H1 (cell line): ENCODE measurements around the gene CHRM4. TPM values are rescaled to one million over a fixed set of nuclear protein-coding genes. Genes with fewer than 3 reads are reported as not detected.
A peak's percentile ranks its signal among the peaks of the same experiment; 100 is the strongest.

ENCODE experiments used
- CTCF ChIA-PET: fragments of 300-600 bp; sonication (Branson Sonifier 250); formaldehyde crosslinking; loops from one replicate; lab custom pipeline; 2021; ENCODE audit not compliant: partially characterized antibody; lab: Charles Lee
- POLR2A ChIA-PET: fragments of 300-600 bp; sonication (Branson Sonifier 250); formaldehyde crosslinking; loops from one replicate; lab custom pipeline; 2021; ENCODE audit warnings: inconsistent platforms; ENCODE audit not compliant: partially characterized antibody; lab: Charles Lee
- DNase-seq, 2 experiments: peaks; one replicate each; pipeline versions ENCODE4 v3.0.0 to v3.0.0-alpha.2; 2010 to 2022; ENCODE audit warnings: low spot score in 2 of 2, low read depth in 1 of 2, mixed read lengths in 1 of 2
- FAIRE-seq: peaks from 2 replicates; lab custom pipeline; 2011; peaks lifted over from hg19 to GRCh38; lab: Jason Lieb, UNC
- H2AFZ ChIP-seq: 2 replicates; pipeline ENCODE4 v1.8.1; 2012; ENCODE audit warnings: low read length, inconsistent platforms
- H2AK5ac ChIP-seq: 2 replicates; pipeline ENCODE4 v1.6.1; 2013; ENCODE audit warnings: low read depth, low read length
- H2BK120ac ChIP-seq: replicated peaks from 2 replicates; pipeline ENCODE3; 2013; ENCODE audit warnings: low read depth, low read length, inconsistent platforms
- H2BK12ac ChIP-seq: 2 replicates; pipeline ENCODE4 v1.6.1; 2013; ENCODE audit warnings: low read depth, low read length
- H2BK15ac ChIP-seq: 2 replicates; pipeline ENCODE4 v1.6.1; 2013; ENCODE audit warnings: low read length
- H2BK20ac ChIP-seq: 2 replicates; pipeline ENCODE4 v1.6.1; 2013; ENCODE audit warnings: low read length
- H2BK5ac ChIP-seq: 2 replicates; pipeline ENCODE4 v1.6.1; 2013; ENCODE audit warnings: low read depth, low read length
- H3K14ac ChIP-seq: 2 replicates; pipeline ENCODE4 v1.6.1; 2013; ENCODE audit warnings: inconsistent platforms; ENCODE audit not compliant: insufficient read length
- H3K18ac ChIP-seq: 2 replicates; pipeline ENCODE4 v1.6.1; 2013; ENCODE audit warnings: low read length; ENCODE audit errors: extremely low read depth
- H3K23ac ChIP-seq: 2 replicates; pipeline ENCODE4 v1.6.1; 2013; ENCODE audit warnings: inconsistent platforms; ENCODE audit not compliant: insufficient read length
- H3K23me2 ChIP-seq: 2 replicates; pipeline ENCODE4 v1.6.1; 2013; ENCODE audit warnings: low read depth, low read length
- H3K27ac ChIP-seq: 2 replicates; pipeline ENCODE4 v1.6.1; 2011; ENCODE audit warnings: low read depth, low read length, inconsistent platforms
- H3K27me3 ChIP-seq, 4 experiments: replicated peaks in 1 of 4; 1 replicate in 1 of 4; 2 replicates in 3 of 4; pipeline versions ENCODE4 v1.6.1 to v1.8.1; 2011 to 2013; ENCODE audit warnings: low read length in 3 of 4, mild to moderate bottlenecking in 3 of 4, inconsistent platforms in 2 of 4, mixed read lengths in 2 of 4, moderate library complexity in 1 of 4; ENCODE audit not compliant: control insufficient read depth in 3 of 4, insufficient read depth in 3 of 4; ENCODE audit errors: extremely low read depth in 1 of 4
- H3K36me3 ChIP-seq, 4 experiments: 2 replicates each; pipeline versions ENCODE4 v1.6.1 to v1.8.1; 2011 to 2013; ENCODE audit warnings: mild to moderate bottlenecking in 4 of 4, low read length in 3 of 4, moderate library complexity in 2 of 4, control low read depth in 1 of 4, inconsistent platforms in 1 of 4; ENCODE audit not compliant: insufficient read depth in 4 of 4, control insufficient read depth in 2 of 4
- H3K4ac ChIP-seq: replicated peaks from 2 replicates; pipeline ENCODE3; 2013; ENCODE audit warnings: low read length, low read depth, mixed read lengths, inconsistent platforms; ENCODE audit not compliant: insufficient read length
- H3K4me1 ChIP-seq, 4 experiments: replicated peaks in 1 of 4; 1 replicate in 1 of 4; 2 replicates in 3 of 4; pipeline versions ENCODE4 v1.6.1 to v1.8.1; 2011 to 2013; ENCODE audit warnings: low read length in 3 of 4, inconsistent platforms in 2 of 4, mixed read lengths in 1 of 4; ENCODE audit not compliant: insufficient read depth in 4 of 4, control insufficient read depth in 3 of 4
- H3K4me2 ChIP-seq, 2 experiments: 2 replicates each; pipeline versions ENCODE4 v1.6.1 to v1.8.1; 2011 to 2013; ENCODE audit warnings: low read depth in 2 of 2, low read length in 2 of 2, control low read depth in 1 of 2, inconsistent platforms in 1 of 2, mild to moderate bottlenecking in 1 of 2; ENCODE audit not compliant: insufficient read depth in 1 of 2
- H3K4me3 ChIP-seq, 4 experiments: fragments of 200-600, 300-600 bp in 1 of 4; sonication (generic), shearing (Covaris generic), sonication (Bioruptor Twin) in 1 of 4; 2 replicates each; pipeline versions ENCODE4 v1.5.1 to v1.8.1; 2011 to 2016; ENCODE audit warnings: low read length in 4 of 4, low read depth in 3 of 4, control low read depth in 2 of 4, inconsistent platforms in 2 of 4, mild to moderate bottlenecking in 2 of 4, mixed read lengths in 1 of 4, moderate library complexity in 1 of 4; ENCODE audit not compliant: insufficient read depth in 2 of 4; ENCODE audit errors: extremely low read depth in 1 of 4
- H3K56ac ChIP-seq: replicated peaks from 2 replicates; pipeline ENCODE3; 2013; ENCODE audit warnings: low read depth, mild to moderate bottlenecking, mixed read lengths, low read length, inconsistent platforms; ENCODE audit not compliant: insufficient read length
- H3K79me1 ChIP-seq: 2 replicates; pipeline ENCODE4 v1.6.1; 2013; ENCODE audit warnings: low read depth, low read length, control low read depth
- H3K79me2 ChIP-seq, 2 experiments: 2 replicates each; pipeline versions ENCODE4 v1.6.1 to v1.8.1; 2012 to 2013; ENCODE audit warnings: low read length in 2 of 2, mild to moderate bottlenecking in 2 of 2, inconsistent platforms in 1 of 2; ENCODE audit not compliant: insufficient read depth in 2 of 2, control insufficient read depth in 1 of 2
- H3K9ac ChIP-seq, 4 experiments: replicated peaks in 1 of 4; 1 replicate in 1 of 4; 2 replicates in 3 of 4; pipeline versions ENCODE4 v1.6.1 to v1.8.1; 2011 to 2013; ENCODE audit warnings: low read depth in 3 of 4, low read length in 3 of 4, control low read depth in 2 of 4, mild to moderate bottlenecking in 2 of 4, moderate library complexity in 2 of 4, inconsistent platforms in 1 of 4; ENCODE audit errors: extremely low read depth in 1 of 4
- H3K9me3 ChIP-seq, 2 experiments: 2 replicates each; pipeline versions ENCODE4 v1.6.1 to v1.8.1; 2012 to 2013; ENCODE audit warnings: mild to moderate bottlenecking in 2 of 2, moderate library complexity in 2 of 2, control low read depth in 1 of 2, inconsistent platforms in 1 of 2, low read depth in 1 of 2, low read length in 1 of 2, mixed read lengths in 1 of 2; ENCODE audit not compliant: insufficient read depth in 2 of 2
- H4K20me1 ChIP-seq, 2 experiments: replicated peaks in 1 of 2; 2 replicates each; pipeline versions ENCODE3 to v1.8.1; 2011 to 2013; ENCODE audit warnings: inconsistent platforms in 2 of 2, low read length in 2 of 2, mild to moderate bottlenecking in 1 of 2; ENCODE audit not compliant: insufficient read depth in 2 of 2, control insufficient read depth in 1 of 2
- H4K5ac ChIP-seq: 2 replicates; pipeline ENCODE4 v1.6.1; 2013; ENCODE audit warnings: low read length, low read depth, mixed read lengths, inconsistent platforms; ENCODE audit not compliant: insufficient read length
- H4K8ac ChIP-seq: 2 replicates; pipeline ENCODE4 v1.8.0; 2013; ENCODE audit warnings: mild to moderate bottlenecking, moderate library complexity, low read length, inconsistent platforms; ENCODE audit not compliant: insufficient read depth; ENCODE audit errors: extremely low read depth
- H4K91ac ChIP-seq: replicated peaks from 2 replicates; pipeline ENCODE3; 2013; ENCODE audit warnings: low read length, mixed read lengths, inconsistent platforms; ENCODE audit not compliant: insufficient read length
- ATF2 ChIP-seq: IDR thresholded peaks from 2 replicates; pipeline ENCODE4 v1.6.1; 2012; ENCODE audit warnings: low read length, inconsistent platforms
- BCL11A ChIP-seq, 2 experiments: IDR thresholded peaks; one replicate each; pipeline ENCODE4 v1.6.1; 2011; ENCODE audit warnings: low read depth in 2 of 2, low read length in 2 of 2, mild to moderate bottlenecking in 2 of 2
- CHD2 ChIP-seq: IDR thresholded peaks from 2 replicates; pipeline ENCODE4 v1.6.1; 2012; ENCODE audit warnings: low read length, improper control_type of control experiment
- EP300 ChIP-seq, 2 experiments: IDR thresholded peaks; 1 replicate in 1 of 2; 2 replicates in 1 of 2; pipeline ENCODE4 v1.6.1; 2011 to 2012; ENCODE audit warnings: low read depth in 2 of 2, low read length in 2 of 2, mild to moderate bottlenecking in 2 of 2, borderline replicate concordance in 1 of 2, inconsistent platforms in 1 of 2, moderate library complexity in 1 of 2
- POLR2AphosphoS5 ChIP-seq: IDR thresholded peaks from 2 replicates; pipeline ENCODE4 v1.6.1; 2011; ENCODE audit warnings: low read depth, low read length
- SAP30 ChIP-seq: fragments of 300-600 bp; sonication (generic); IDR thresholded peaks from 2 replicates; pipeline ENCODE4 v1.7.1; 2012; ENCODE audit warnings: low read length, moderate library complexity, mild to moderate bottlenecking, inconsistent platforms; ENCODE audit not compliant: insufficient read depth, insufficient replicate concordance
- WGBS, 2 experiments: shearing (Covaris generic) in 1 of 2; methylation state at CpG; one replicate each; pipeline versions ENCODE4 v1.1.6 to v1.1.7; 2013 to 2015; ENCODE audit warnings: low lambda C conversion rate in 2 of 2, mixed read lengths in 2 of 2, inconsistent platforms in 1 of 2, low coverage in 1 of 2, missing lambda C conversion rate in 1 of 2; ENCODE audit not compliant: insufficient replicate concordance in 2 of 2, insufficient coverage in 1 of 2, insufficient read length in 1 of 2; ENCODE audit errors: extremely low coverage in 1 of 2, missing lambda C conversion rate in 1 of 2; 5-methylcytosine and 5-hydroxymethylcytosine counted together
- polyA plus RNA-seq, 7 experiments: library from polyadenylated mRNA; depleted of rRNA in 3 of 7; stranded (reverse) in 5 of 7; unstranded in 2 of 7; fragments of >200 nt in 5 of 7; fragments of 200-250 nt in 2 of 7; gene quantifications; 1 replicate in 5 of 7; 2 replicates in 1 of 7; 4 replicates in 1 of 7; pipeline versions ENCODE4 v1.2.1 to v1.2.3, GENCODE V29; 2011 to 2013; ENCODE audit warnings: missing spikeins in 2 of 7, mixed read lengths in 2 of 7
- total RNA-seq: library from RNA; stranded (reverse); fragmentation: NEBNext Ultra II Directional; extraction: Animal tissue kit (Norgen Biotek cat#: 25700); gene quantifications from 2 replicates; pipeline ENCODE4 v1.2.1, GENCODE V29; 2021

CHRM4 gene
- total and polyA plus RNA-seq, 2 of the 8 experiments (the other 6 are each of a cell fraction or from before 2014, with no cell fraction given) = 1.1 to 1.3 TPM

DNA sequence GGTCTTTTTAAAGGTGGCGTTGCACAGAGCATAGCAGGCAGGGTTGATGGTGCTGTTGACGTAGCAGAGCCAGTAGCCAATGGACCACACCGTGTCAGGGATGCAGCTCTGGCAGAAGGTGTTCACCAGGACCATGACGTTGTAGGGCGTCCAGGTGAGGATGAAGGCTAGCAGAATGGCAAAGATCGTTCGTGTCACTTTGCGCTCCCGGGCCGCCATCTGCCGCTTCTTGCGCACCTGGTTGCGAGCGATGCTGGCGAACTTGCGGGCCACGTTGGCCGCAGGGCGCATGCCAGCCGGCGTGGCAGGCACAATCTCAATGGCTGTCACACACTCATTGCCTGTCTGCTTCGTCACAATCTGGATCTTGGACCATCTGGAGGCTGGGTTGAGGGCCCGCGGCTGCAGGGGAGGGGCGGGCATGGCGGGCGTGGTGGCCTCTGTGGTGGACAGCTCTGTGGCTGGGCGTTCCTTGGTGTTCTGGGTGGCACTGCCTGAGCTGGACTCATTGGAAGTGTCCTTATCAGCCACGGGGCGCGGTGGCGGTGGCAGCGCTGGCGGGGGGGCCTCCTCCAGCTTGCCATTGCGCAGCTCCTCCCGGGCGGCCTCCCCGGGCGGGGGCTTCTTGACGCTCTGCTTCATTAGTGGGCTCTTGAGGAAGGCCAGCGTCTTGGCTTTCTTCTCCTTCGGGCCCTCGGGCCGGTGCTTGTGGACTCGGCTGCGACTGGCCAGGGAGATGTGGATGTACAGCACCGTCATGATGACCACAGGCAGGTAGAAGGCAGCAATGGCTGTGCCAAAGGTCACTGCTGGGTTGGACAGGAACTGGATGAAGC, 6.2 kb downstream of the CHRM4 start:
- H2AFZ ChIP-seq = no peak overlapping the region
- no peak for FAIRE-seq
- H2BK5ac ChIP-seq = no peak overlapping the region
- no peak for DNase-seq
- H2AK5ac ChIP-seq = no peak overlapping the region
- ChIA-PET CTCF (interaction anchor here (0.9 to 3.7 kb wide), 5 partner anchors 19 to 153 kb away, joined by 3 to 32 read pairs (median 3); no protein-coding TSS in a partner anchor), POLR2A (interaction anchor here (1.0 kb wide), 1 partner anchor 142 kb away, joined by 3 read pairs; no protein-coding TSS in a partner anchor)
- H3K27me3 ChIP-seq = peaks cover 11 to 33% (median 26%) of the 10 kb centered on the region in 4 experiments
- no peak overlapping the region for H3K14ac ChIP-seq
- H3K18ac ChIP-seq = no peak overlapping the region
- H3K9me3 ChIP-seq = no peaks in the 10 kb centered on the region
- H4K91ac ChIP-seq = no peak overlapping the region
- H3K23me2 ChIP-seq = peaks cover 15% of the 10 kb centered on the region; the same call in 1 of the 2 replicates
- H3K56ac ChIP-seq = no peak overlapping the region
- H3K23ac ChIP-seq = no peak overlapping the region
- H3K4ac ChIP-seq = no peak overlapping the region
- peak overlapping the region; percentile 60; the same call in 1 of the 2 replicates for H4K8ac ChIP-seq
- peaks cover 0 to 4% (median 0%) of the 10 kb centered on the region in 4 experiments; a peak in 2 of 8 replicates for H3K36me3 ChIP-seq
- TF ChIP-seq EP300 (IDR thresholded peaks at IDR 0.05; ENCODE audit: borderline replicate concordance in 1 of 2, low read depth in 2 of 2, low read length in 2 of 2) (no peak), POLR2AphosphoS5 (no peak), SAP30 (no peak), ATF2 (no peak), BCL11A (IDR thresholded peaks at IDR 0.05; ENCODE audit: low read depth in 2 of 2, low read length in 2 of 2) (no peak), CHD2 (no peak)
- no peak overlapping the region for H3K4me2 ChIP-seq
- no peaks in the 10 kb centered on the region for H3K79me1 ChIP-seq
- H2BK15ac ChIP-seq = no peak overlapping the region
- WGBS, 2 experiments = 93% methylated on average over 43 of the region's 47 CpGs; no CpG with 5 or more reads in 1 of the 2 experiments
- peak overlapping the region; percentile 22; the same call in 1 of the 2 replicates for H2BK12ac ChIP-seq
- H4K5ac ChIP-seq = no peak overlapping the region
- H3K4me1 ChIP-seq = peaks cover 3 to 19% (median 17%) of the 10 kb centered on the region in 4 experiments
- no peak overlapping the region for H3K9ac ChIP-seq
- H2BK120ac ChIP-seq = no peak overlapping the region
- H3K4me3 ChIP-seq = no peak overlapping the region
- H3K79me2 ChIP-seq = no peaks in the 10 kb centered on the region; a peak in 1 of 4 replicates
- no peak overlapping the region for H3K27ac ChIP-seq
- H4K20me1 ChIP-seq = peaks cover 3 to 23% of the 10 kb centered on the region in 2 experiments
- no peak overlapping the region for H2BK20ac ChIP-seq
